Measurements from ENCODE around the gene ID2.

ID2 gene

DNA sequence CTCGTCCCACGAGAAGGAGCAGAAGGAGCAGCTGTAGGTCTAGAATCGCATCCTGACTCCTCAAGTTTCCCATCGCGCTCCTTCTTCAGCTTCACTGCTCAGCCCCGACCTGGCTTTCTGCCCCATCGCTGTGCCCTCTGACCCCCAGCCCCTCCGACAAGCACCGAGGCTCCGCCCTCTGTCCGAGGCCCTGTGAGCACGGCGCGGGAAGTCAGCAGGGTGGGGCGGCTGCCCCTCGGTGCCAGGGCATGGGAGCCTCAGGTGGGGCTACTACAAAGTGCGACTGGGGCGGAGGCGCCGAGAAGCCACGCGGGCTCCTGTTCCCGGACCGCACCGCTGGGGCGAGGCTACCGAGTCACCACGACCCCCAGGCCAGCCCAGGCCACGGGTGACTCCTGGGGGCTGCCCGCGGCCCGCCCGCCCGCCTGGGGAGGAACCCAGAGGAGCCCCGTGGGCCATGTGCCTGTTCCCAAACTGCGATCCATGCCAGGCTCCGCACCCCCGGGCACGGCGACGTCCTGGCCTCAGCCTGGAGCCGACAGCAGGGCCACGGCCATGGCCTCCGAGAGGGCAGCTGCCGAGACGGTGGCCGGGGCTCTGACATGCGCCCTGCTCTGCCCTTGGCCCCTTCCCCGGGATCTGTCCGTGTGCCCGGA lies 36.6 kb upstream of the ID2 start:
- H3K4me1 ChIP-seq (ENCODE audit: control insufficient read depth in 1 of 2, insufficient read depth in 1 of 2, low read depth in 1 of 2, low read length in 1 of 2): peaks cover 21 to 25% of the 10 kb centered on the region in 2 experiments
- no peaks in the 10 kb centered on the region for H3K36me3 ChIP-seq
- H3K9me3 ChIP-seq: no peaks in the 10 kb centered on the region
- TF ChIP-seq CTCF (IDR thresholded peaks at IDR 0.05): no peak
- H3K27ac ChIP-seq: peak overlapping the region; percentile 77
- H3K27me3 ChIP-seq: no peaks in the 10 kb centered on the region
- peak overlapping the region in 1 of 2 experiments; percentile 56 for H3K4me3 ChIP-seq (ENCODE audit: low read depth in 1 of 2, low read length in 1 of 2)

GRCh38 chr2:8646731-8647461 lies 35.0 kb upstream of the ID2 start:
- Histone ChIP-seq H3K27ac (no peak overlapping the region), H3K27me3 (no peaks in the 10 kb centered on the region), H3K4me3 (ENCODE audit: low read depth in 1 of 2, low read length in 1 of 2) (no peak overlapping the region), H3K9me3 (no peaks in the 10 kb centered on the region), H3K36me3 (no peaks in the 10 kb centered on the region), H3K4me1 (ENCODE audit: control insufficient read depth in 1 of 2, insufficient read depth in 1 of 2, low read depth in 1 of 2, low read length in 1 of 2) (peaks cover 21 to 25% of the 10 kb centered on the region in 2 experiments)
- TF ChIP-seq CTCF (IDR thresholded peaks at IDR 0.05): no peak

GRCh38 chr2:8647462-8647857 lies 34.4 kb upstream of the ID2 start:
- TF ChIP-seq CTCF (IDR thresholded peaks at IDR 0.05): no peak
- Histone ChIP-seq H3K4me3 (ENCODE audit: low read depth in 1 of 2, low read length in 1 of 2) (no peak overlapping the region), H3K4me1 (ENCODE audit: control insufficient read depth in 1 of 2, insufficient read depth in 1 of 2, low read depth in 1 of 2, low read length in 1 of 2) (peaks cover 21 to 25% of the 10 kb centered on the region in 2 experiments), H3K9me3 (no peaks in the 10 kb centered on the region), H3K36me3 (no peaks in the 10 kb centered on the region), H3K27ac (no peak overlapping the region), H3K27me3 (no peaks in the 10 kb centered on the region)

DNA sequence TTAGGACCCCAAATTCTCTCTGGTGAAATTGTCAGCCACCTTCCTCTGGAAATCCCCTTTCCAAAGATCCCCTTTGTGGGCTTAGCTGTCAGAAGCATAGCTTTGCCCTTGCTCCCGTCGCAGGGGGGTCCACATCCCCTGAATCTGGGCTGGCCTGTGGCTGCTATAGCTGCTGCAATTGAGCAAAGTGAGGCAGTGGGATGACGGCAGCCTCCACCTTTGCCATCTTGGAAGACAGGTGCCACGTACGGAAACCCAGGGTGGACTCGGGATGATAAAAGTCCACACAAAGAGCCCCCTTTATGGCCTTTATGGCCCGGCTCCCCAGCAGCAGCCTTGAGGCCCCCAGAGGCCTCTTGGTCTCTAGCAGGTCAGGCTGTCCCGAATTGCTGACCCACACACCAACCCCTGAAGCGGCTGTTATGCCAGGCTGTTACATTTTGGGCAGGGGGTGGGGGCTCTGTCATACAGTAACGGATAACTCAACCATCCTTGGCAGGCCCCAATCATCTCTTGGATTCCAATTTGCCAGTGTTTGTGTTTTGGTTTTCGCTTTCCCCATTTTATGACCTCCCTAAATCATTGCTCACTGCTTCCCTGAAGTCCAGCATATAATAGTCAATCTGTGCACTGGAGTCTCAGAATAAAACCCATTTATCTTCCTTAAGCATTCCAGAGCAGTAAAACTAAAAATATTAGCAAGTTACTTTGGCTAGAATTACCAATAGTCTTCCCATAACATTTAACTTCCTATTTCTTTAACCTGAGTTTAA lies 33.2 kb upstream of the ID2 start:
- H3K4me3 ChIP-seq (ENCODE audit: low read depth in 1 of 2, low read length in 1 of 2): no peak overlapping the region
- H3K36me3 ChIP-seq: no peaks in the 10 kb centered on the region
- no peaks in the 10 kb centered on the region for H3K27me3 ChIP-seq
- no peak for TF ChIP-seq CTCF (IDR thresholded peaks at IDR 0.05)
- H3K4me1 ChIP-seq (ENCODE audit: control insufficient read depth in 1 of 2, insufficient read depth in 1 of 2, low read depth in 1 of 2, low read length in 1 of 2): peaks cover 17 to 20% of the 10 kb centered on the region in 2 experiments
- H3K27ac ChIP-seq: no peak overlapping the region
- H3K9me3 ChIP-seq: no peaks in the 10 kb centered on the region

- Histone ChIP-seq H3K4me3 (ENCODE audit: low read depth in 1 of 2, low read length in 1 of 2) (no peak overlapping the region), H3K27me3 (no peaks in the 10 kb centered on the region), H3K9me3 (no peaks in the 10 kb centered on the region), H3K27ac (no peak overlapping the region), H3K36me3 (no peaks in the 10 kb centered on the region), H3K4me1 (ENCODE audit: control insufficient read depth in 1 of 2, insufficient read depth in 1 of 2, low read depth in 1 of 2, low read length in 1 of 2) (peaks cover 6 to 9% of the 10 kb centered on the region in 2 experiments)
- no peak for TF ChIP-seq CTCF (IDR thresholded peaks at IDR 0.05)
These were observed 32.1 kb upstream of the ID2 start for GRCh38 chr2:8649718-8650117.
